Lower leg skin (tissue), 4 donors: ENCODE results near the gene TPSG1. TPM values are rescaled to one million over a fixed set of nuclear protein-coding genes. Genes with fewer than 3 reads are reported as not detected.
"Not testable (repeated sequence)": the region's sequence is repeated elsewhere in the genome, so short reads cannot be mapped to it uniquely, and the experiment has no call there.

Experiments
- DNase-seq, 2 donors: peaks; one replicate each; pipeline ENCODE4 v3.0.0-alpha.2; 2019; ENCODE audit warnings: low spot score in 2 of 2
- H3K4me3 ChIP-seq: fragments of 200-600 bp; sonication (generic); 2 replicates; pipeline ENCODE4 v1.5.1; 2017; ENCODE audit warnings: mild to moderate bottlenecking, low read depth; ENCODE audit not compliant: poor library complexity, severe bottlenecking
- CTCF ChIP-seq, 3 donors: fragments of 450-650 bp; IDR thresholded peaks; one replicate each; pipeline ENCODE4 v1.5.1; 2016; ENCODE audit warnings: antibody characterized with exemption in 3 of 3, mild to moderate bottlenecking in 3 of 3, moderate library complexity in 2 of 3
- POLR2A ChIP-seq, 2 donors: fragments of 450-650 bp; IDR thresholded peaks; one replicate each; pipeline ENCODE4 v1.6.1; 2016 to 2017; ENCODE audit warnings: antibody characterized with exemption in 2 of 2, mild to moderate bottlenecking in 1 of 2, moderate library complexity in 1 of 2
- WGBS, 2 donors: methylation state at CpG; one replicate each; pipeline ENCODE4 v1.1.5; 2018; 5-methylcytosine and 5-hydroxymethylcytosine counted together
- intact Hi-C: fragments of 100-400 bp; cut with DNase I; formaldehyde crosslinking; loops from one replicate; pipeline ENCODE4 v1.15.0; 2023; ENCODE audit warnings: low total_unique reads
- total RNA-seq, 4 donors: library from RNA; depleted of rRNA; stranded (reverse); fragments of >200 nt; gene quantifications; one replicate each; pipeline ENCODE4 v1.1.0, GENCODE V29; 2016

The TPSG1 gene
- 1 to 10 TPM in 2 of 4 donors, under 1 TPM in 1, not detected in 1; 0.32 to 1.5 (median 1.1) TPM for total RNA-seq

- intact Hi-C loops, result no loop called here
- no peak for TF ChIP-seq POLR2A (IDR thresholded peaks at IDR 0.05)
- no peak within 1 kb of the TSS for H3K4me3 ChIP-seq
- WGBS, 2 donors, result 57 to 64% methylated on average over 9 of the region's 10 CpGs
- DNase-seq, result no peak
Measured at GRCh38 chr16:1225051-1225451, at the start of gene TPSG1. TSS of gene TPSG1 (minus strand) at chr16:1225268. CDS start at chr16:1225252, 16 bp downstream.

GRCh38 chr16:1274767-1275166, 49.7 kb upstream of the TPSG1 start:
- intact Hi-C loops, result no loop called here
- DNase-seq, result no peak
- WGBS, 2 donors, result 92 to 95% methylated on average over 7 of the region's 7 CpGs

DNA sequence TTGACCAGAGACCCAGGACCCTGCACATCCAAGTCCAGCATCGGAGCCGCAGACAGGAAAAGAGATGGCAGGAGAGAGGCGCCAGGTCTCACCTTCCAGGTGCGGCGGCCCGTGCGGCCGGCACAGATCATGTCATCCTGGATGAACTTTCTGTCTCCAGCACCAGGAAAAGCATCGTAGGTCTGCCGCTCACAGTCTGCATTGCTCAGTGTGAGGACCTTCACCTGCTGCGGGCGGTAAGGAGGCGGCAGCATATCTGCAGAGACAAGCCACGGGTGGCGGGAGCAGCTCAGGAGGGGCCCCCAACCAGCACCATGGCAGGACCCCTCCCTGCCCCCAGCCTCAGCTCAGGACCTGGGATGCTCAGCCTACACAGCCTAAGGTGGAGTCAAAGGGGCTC, 48.7 kb upstream of the TPSG1 start:
- no peak for DNase-seq
- intact Hi-C loops, result no loop called here
- H3K4me3 ChIP-seq, result no peak overlapping the region
- 85 to 94% methylated on average over 7 to 15 of the region's 15 CpGs for WGBS, 2 donors
- TF ChIP-seq POLR2A (IDR thresholded peaks at IDR 0.05) (no peak), CTCF (IDR thresholded peaks at IDR 0.05) (no peak)

More at GRCh38 chr16:1274767-1275166, 49.7 kb upstream of the TPSG1 start:
- TF ChIP-seq CTCF (IDR thresholded peaks at IDR 0.05), result no peak
- no peak for TF ChIP-seq POLR2A (IDR thresholded peaks at IDR 0.05)
- H3K4me3 ChIP-seq, result no peak overlapping the region

DNA sequence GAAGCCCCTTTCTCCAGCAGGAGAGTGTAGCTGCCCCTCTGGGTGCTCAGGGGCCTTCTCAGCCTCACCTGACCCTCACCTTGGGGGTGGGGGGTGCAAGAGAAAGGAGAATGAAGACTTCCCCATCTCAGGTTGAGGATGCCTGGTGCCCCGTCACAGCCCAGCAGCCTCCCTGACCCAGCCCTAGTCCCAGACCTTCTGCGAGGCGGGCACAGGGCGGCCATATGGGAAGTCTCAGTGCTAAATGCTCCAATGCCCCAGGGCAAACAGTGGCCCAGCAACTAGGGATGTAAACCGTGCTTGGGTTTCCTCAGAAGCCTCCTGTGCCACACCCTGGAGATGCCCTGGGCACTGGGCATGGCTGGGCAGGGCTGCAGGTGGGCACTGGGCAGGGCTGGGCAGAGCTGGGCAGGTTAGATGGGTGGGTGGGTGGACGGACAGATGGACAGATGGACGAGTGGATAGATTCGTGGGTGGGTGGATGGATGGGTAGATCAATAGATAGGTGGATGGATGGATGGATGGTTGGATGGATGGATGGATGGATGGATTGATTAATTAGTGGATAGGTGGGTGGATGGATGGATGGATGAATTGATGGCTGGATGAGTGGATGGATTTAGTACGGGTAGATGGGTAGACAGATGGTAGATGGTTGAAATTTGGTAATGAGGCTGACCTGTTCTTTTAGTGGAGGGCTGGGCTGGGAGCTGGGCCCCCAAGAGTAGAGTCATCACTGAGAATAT, 47.6 kb upstream of the TPSG1 start:
- DNase-seq, result peak in 1 of 2 donors; percentile 84
- H3K4me3 ChIP-seq, result no peak overlapping the region
- WGBS, 2 donors, result 58 to 61% methylated on average over 9 of the region's 9 CpGs
- intact Hi-C loops, result no loop called here
- TF ChIP-seq CTCF (IDR thresholded peaks at IDR 0.05) (no peak), POLR2A (IDR thresholded peaks at IDR 0.05) (no peak)

DNA sequence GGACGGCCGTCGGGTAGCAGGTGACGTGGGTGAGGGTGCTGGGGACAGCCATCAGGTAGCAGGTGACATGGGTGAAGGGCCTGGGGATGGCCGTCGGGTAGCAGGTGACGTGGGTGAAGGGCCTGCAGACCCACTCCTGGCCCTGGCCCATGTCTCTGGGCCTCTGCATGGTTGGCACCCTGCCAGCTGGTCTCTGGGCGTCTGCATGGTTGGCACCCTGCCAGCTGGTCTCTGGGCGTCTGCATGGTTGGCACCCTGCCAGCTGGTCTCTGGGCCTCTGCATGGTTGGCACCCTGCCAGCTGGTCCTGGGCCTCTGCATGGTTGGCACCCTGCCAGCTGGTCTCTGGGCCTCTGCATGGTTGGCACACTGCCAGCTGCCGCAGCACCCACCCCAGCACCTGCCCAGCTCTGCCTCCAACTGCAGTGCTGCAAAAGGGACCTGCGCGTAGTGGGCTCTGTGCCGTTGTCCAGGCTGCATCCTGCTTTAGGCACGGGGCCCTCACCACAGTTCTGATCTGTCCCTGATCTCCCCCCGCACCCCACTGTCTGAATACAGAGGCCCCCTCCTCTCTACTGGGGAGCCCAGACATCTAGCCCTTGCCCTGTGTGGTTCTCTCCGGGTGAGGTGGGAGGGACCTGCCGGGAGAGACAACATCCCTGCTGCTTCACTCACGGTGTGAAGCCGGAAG, 46.8 kb upstream of the TPSG1 start:
- 18 to 26% methylated on average over 13 to 18 of the region's 19 CpGs for WGBS, 2 donors
- H3K4me3 ChIP-seq, DNase-seq, intact Hi-C loops: not testable (repeated sequence)

GRCh38 chr16:1271380-1271723, 46.3 kb upstream of the TPSG1 start:
- no peak overlapping the region for H3K4me3 ChIP-seq
- intact Hi-C loops, result no loop called here
- TF ChIP-seq CTCF (IDR thresholded peaks at IDR 0.05) (no peak), POLR2A (IDR thresholded peaks at IDR 0.05) (no peak)
- WGBS, 2 donors, result 74 to 79% methylated on average over 12 of the region's 12 CpGs
- no peak for DNase-seq

GRCh38 chr16:1269418-1269817, 44.4 kb upstream of the TPSG1 start:
- DNase-seq, intact Hi-C loops, H3K4me3 ChIP-seq: not testable (repeated sequence)
- WGBS, 2 donors, result 93 to 96% methylated on average over 7 of the region's 7 CpGs
